ENCODE results near the gene RNF151.

GRCh38 chr16:1932050-1933028 is 34.3 kb upstream of the RNF151 start:
- no peak for TF ChIP-seq POLR2AphosphoS5 (IDR thresholded peaks at IDR 0.05)
- TF ChIP-seq CTCF (IDR thresholded peaks at IDR 0.05; ENCODE audit: poor library complexity, severe bottlenecking): no peak

Data from neural cell (in vitro differentiated cells).